HG03565 (cell line): ENCODE measurements around the gene ZNF804B.

Experiments used
- ATAC-seq: cut with Tn5 transposase; IDR thresholded peaks from one replicate; pipeline ENCODE4 v1.9.1; 2021; ENCODE audit warnings: mild to moderate bottlenecking, moderate library complexity; ENCODE audit not compliant: unreplicated experiment

The ZNF804B gene

DNA sequence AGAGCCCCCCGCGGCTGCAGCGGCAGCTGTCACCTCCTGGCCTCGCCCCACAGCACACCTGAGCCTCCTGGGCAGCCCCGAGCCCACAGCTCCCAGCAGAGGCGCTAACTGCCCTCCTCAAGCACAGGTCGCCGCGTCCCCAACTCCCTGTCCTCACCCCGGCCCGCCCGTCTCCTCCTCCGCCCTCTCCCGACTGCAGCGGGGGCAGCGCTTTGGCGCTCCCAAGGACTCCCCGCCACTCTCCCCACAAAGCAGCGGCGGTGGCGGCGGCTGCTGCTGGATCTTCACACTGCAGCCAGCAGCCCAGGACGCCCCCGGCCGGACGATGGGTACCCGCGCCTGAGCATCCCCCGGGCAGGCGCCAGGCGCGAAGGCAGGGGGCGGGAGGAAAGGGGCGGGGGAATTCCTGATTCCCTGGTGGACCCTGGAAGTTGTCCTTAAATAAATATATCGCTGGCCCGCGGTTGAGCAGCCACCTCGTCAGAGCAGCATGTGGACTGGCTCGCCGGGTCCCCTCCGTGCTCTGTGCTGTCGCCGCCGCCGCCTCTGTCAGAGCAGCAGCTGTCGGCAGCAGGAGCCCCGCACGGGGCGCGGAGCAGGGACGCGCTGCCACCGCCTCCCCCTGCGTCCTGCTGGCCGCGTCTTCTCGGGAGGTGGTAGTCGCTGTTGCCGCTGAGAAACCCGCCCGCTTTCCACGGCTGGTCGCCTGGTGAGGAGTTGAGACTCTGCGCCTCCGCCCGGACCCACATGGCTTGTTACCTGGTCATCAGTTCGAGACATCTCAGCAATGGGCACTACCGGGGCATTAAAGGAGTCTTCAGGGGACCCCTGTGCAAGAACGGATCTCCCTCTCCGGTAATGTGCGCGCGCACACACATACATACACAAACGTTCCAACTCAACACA is at the start of gene ZNF804B:
Gene ZNF804B (plus strand): TSS at position 471 of the 906 bp plus-strand sequence. CDS start 277 bp downstream, at position 748.
- ATAC-seq = no peak

DNA sequence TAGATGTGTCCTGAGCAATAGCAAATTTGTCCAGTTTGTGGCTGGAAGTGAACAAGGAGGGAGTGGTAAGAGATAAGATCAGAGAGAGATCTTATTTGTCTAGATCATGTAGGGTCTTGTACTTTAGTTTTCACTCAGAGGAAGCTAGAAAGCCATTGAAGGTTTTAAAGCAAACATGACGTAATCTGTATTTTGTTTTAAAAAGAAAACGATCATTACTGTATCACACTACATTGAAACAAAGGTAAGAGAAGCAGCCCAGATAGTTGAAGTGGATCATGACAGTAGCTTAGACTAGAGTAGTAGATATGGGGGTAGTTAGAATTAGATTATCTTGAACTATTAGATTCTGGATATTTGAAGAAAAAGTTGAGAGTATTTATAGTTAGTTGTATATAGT is 23.6 kb upstream of the ZNF804B start:
- no peak for ATAC-seq

DNA sequence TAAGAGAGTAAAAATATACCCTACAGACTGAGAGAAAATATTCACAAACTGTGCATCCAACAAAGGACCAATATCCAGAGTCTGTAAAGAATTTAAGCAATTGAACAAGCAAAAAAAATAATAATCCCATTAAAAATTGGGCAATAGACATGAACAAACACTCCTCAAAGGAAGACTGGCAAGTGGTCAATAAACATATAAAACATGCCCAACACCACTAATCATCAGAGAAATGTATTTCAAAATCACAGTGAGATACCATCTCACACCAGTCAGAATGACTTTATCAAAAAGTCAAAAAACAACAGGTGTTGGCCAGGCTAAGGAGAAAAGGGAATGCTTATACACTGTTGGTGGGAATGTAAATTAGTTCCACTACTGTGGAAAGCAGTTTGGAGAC is 21.9 kb upstream of the ZNF804B start:
- ATAC-seq = no peak

DNA sequence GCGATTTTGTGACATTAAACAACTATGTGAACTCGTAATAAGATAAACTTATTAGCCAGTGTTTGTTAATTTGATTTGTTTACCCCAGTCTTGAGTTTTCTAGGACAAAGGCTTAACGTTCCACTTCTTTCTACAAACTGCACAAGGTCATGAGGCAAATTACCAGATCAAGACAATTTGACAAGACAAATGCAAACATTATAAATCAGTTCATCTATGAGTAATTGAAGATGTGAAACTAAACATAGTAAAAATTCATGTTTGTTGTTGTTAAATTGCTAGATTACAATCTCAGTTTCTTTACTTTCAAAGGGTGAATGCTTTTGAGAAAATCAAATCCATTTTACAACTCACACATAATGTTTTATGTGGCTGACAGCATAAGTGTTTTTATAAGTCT is 13.4 kb upstream of the ZNF804B start:
- no peak for ATAC-seq

DNA sequence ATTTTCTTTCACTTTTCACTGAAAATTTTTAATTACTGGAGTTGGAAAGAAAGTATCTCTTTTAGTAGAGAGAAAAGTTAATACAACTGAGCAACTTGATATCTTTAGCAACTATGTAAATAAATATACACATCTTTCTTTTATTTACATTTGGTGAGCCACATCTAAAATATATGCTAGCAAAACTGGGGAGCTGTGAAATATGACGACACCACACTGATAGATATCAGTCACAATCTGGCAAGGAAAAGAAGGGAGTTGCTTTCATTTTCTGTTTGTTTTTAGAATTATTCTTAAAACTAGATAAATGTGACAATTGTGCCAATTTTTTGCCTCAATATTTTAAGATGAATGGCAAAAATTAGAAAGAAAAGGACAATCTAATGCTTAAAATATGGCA is 2.7 kb upstream of the ZNF804B start:
- ATAC-seq = no peak

DNA sequence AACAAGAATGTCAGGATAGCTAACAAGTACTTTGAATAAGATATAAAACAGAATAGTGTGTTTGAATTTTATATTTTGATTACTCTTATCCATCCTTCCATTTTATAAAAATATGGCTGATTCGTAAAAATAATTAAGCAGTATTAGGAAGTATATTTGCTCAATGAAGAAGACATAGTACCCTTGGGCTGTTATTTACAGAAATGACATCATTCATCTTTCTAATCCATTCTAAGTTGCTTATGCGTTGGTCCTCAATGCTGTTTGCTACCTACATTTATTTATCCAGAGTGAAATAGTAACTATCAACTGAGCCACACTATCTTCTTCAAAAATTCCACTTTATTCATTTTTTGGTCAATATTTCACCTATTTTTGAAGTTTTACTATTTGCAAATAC is 2.1 kb upstream of the ZNF804B start:
- no peak for ATAC-seq

DNA sequence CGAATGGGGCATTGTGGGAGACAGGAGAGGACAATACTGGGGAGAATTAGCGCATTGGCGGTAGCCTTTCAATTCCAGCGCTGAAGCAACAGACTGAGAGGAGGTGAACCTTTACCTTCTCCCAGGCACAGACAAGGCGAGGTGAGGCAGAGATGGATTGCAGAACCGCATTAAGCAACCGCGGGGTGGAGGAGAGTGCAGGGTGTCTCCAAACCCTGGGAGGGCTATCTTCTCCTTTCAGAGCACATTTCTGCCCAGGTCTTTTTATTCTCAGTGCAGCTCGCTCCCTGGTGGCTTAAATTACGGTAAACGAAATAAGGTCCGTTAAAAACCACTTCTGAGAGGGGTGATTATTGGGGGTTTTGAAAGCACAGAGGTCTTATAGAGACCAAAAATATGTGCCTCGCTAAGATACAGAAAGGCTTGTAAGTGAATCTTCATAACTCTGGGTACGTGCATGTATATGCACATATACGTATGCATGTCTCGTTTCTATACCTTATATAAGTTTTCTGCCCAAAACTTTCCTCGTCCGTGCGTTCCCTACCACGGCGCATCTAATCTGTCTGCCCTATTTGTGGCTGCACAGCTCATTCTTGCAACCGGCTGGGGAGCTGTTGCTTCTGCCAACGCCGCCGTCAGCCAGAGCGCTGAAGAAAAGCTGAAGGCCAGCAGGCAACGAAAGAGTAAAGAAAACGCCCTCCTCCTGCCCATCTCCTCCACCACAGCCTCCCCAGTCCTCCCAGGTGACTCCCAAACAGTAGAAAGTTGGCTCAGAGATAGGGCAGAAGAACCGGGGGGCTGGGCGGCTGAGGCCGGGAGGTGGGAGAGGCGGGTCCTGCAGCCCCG is 895 bp upstream of the ZNF804B start:
- no peak for ATAC-seq

DNA sequence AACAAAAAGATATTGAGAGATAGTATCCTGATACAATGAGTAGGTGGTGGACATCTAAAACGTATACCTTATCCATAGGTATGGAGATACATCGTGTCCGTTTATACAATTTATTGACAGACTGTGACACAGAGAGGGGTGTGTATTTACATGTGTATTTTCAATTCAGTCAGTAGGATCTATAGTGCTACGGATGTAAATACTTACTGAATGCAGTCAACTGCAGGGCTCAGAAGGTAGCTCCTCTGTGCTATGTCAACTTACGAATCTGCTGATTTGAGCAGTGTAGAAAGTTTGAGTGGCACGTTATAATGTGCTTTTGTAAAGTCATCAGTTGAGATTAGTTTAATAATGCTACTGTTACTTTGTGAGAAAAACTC is 626 bp downstream of the ZNF804B start:
- no peak for ATAC-seq

DNA sequence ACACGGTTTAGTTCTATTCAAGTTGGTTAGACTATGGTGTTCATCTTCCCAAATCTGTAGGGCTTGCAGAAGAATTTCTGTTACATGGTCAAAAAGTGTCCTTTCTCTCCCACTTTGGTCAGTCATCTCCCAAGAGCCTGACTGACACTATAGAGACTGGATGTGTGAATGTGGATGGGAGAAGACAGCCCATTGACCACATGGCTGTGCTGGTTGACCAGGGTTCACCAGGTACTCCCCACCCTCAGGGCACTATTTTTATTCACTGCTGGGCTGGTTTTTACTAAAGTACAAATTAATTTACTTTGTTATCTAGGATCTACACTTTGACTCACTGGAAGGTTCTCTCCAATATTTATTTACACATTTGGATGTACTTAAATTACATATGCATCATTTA is 2.3 kb downstream of the ZNF804B start:
- no peak for ATAC-seq

DNA sequence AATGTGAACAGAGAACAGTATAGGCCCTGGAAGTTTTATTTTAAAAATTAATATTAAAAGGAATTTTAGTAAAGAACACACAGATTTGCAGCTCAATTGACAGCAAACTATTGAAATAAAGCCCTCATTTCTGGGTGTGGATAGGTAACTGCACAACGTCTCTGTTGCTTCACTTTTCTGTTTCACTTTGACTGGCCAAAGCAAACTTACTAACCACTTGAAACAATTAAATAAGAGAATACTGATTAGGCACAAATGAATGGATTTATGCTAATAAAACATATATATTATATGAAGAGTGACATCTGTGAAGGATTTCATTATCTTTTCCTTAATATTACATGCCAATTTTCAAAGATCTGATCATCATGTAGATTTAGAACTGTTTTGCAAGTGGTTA is 11.9 kb downstream of the ZNF804B start:
- ATAC-seq = peak; percentile 72

DNA sequence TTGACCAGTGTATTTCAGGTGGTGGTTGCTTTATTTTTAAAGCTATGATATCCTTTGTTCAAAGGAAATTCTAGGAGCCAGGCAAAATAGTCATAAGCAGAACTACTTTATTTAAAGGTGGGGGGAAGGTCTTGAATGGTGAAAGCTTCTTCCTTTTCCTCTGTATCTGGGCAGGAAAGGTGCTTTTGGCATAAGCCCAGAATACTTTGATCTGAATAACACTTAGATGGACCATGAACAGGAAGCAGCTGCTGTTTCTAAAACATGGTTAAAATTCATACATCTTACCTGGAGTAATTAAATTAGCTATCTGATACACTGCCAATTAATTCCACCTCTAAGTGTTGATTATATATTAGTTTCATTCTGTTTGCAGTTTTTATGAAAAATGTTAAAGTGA is 13.3 kb downstream of the ZNF804B start:
- ATAC-seq = no peak

DNA sequence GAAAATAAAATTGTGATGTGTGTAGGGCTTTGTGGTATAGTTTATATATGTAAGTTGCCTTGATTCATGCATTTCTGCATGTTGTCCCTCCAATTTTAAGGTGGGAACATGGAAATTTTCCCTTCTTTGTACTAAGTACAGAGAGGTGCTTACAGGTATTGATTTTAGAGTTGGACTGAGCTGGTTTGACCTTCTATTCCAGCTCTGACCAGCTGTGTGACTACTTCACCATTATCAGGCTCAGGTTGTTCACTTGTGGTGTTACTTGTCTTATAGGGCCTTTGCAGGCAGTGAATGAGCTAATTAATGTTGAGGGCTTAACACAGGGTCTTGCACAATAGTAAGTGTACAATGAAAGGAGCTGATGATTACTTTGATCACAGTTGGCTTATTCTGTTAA is 16.3 kb downstream of the ZNF804B start:
- no peak for ATAC-seq

DNA sequence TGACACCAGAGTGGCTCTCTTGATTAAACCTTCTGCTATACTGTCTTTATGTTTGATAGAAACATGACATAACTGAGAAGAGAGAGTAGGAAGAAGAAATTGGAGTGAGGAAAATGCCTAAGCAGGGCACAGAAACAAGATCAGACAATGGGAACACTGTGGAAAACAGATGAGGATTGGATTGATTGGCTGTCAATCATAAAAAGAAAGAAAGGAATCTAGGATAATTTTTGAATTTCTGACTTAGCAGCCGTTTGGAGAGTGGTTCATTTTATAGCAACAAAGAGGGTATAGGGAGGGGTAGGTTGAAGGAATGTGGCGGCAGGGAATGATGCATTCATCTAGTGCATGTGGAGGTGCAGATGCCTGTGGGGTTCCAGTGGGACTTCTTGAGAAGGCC is 28.3 kb downstream of the ZNF804B start:
- no peak for ATAC-seq

DNA sequence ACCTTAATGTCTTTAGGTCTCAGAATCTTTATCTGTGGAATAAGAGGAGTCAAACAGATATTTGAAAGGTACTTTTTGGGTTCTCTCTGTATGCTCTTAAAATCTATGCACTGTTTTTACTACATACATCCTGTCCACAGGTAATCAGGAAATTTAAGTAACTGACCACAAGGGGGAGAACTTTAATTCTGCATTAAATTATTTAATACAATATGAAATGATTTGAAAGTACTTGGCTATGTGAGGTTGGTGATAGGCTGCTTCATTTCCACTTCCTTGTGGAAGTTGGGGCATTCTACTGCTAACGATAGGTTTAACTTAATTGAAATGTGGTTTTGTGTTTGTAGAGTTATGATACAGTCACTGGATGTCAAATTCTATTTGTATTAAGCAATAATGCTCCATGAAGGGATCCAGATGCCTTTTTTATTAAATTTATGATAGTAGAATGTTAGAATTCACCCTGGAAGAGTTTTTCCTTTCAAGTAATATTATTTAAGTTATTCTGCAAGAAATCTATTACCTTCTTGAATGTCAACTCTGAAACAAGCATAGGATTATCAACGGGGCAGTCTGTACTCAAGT is 30.1 kb downstream of the ZNF804B start:
- peak; percentile 37 for ATAC-seq

DNA sequence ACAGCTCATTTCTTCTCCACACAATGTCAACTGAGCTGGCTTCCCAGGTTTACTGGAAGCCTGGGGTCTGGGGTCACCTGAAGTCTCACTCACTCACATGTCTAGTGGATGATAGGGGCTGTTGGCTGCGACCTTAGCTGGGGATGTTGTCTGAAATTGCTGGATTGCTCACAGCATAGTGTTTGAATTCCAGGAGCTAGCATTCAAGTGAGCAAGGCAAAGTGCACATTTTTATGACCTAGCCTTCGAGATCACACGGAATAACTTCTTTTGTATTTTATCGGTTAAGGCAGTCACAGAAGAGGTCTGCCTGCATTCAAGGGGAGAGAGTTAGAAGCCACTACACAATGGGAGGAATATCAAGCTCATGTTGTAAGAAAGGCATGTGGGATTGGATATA is 32.4 kb downstream of the ZNF804B start:
- ATAC-seq = no peak

DNA sequence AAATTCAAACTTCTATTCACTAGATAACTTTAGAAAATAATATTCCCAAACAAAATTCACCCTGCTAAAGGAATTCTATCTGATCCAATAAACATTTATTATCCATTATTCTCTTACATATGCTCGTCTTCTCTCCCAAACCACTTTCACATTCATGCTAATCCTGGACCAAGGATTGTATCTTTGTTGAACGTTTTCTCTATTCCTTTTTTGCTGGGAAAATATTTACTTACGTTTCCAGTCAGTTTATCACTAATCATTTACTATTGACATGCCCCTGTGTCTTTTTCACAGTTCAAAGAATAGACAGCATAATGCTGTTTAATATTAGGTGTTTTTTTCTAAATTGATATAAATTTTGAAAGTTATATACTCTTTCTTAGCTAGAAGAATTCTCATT is 32.9 kb downstream of the ZNF804B start:
- no peak for ATAC-seq

DNA sequence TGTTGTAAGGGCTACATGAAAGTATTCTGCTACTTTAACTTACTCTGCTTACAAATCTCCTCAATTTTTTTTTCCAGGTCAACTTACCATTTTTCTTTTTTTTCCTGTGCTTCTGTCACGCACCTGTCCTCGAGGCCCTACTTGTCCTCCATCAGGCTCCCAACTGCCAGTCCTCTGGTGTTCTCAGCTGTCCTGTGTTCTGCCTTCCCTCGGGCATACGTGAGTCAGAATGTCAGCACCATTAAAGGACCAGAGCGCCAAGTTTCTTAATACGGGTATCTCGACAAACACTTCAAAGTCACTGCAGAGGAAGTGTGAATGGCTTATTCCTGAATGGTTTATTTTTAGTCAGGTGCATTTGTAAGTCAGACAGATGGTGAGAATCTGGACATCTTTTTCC is 36.1 kb downstream of the ZNF804B start, which contains the start of gene TEX47:
Gene TEX47 (minus strand): TSS at position 185 of the 400 bp plus-strand sequence. CDS start 795 bp downstream, outside the sequence.
- no peak for ATAC-seq

DNA sequence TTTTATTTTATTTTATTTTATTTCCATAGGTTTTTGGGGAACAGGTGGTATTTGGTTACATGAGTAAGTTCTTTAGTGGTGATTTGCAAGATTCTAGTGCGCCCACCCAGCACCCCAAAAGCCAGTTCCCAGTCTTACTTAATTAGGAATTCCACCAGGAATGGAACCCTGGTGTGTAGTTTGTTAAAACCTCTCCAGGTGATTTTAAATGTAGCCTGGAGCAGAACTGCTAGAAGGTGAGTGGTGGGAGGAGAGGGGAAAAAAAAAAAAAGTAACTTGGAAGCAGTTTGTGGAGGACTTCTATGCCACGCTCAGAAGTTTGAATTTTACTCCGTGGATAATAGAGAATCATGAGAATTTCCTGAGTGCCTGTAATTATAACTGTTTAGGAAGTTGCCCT is 41.5 kb downstream of the ZNF804B start:
- no peak for ATAC-seq

DNA sequence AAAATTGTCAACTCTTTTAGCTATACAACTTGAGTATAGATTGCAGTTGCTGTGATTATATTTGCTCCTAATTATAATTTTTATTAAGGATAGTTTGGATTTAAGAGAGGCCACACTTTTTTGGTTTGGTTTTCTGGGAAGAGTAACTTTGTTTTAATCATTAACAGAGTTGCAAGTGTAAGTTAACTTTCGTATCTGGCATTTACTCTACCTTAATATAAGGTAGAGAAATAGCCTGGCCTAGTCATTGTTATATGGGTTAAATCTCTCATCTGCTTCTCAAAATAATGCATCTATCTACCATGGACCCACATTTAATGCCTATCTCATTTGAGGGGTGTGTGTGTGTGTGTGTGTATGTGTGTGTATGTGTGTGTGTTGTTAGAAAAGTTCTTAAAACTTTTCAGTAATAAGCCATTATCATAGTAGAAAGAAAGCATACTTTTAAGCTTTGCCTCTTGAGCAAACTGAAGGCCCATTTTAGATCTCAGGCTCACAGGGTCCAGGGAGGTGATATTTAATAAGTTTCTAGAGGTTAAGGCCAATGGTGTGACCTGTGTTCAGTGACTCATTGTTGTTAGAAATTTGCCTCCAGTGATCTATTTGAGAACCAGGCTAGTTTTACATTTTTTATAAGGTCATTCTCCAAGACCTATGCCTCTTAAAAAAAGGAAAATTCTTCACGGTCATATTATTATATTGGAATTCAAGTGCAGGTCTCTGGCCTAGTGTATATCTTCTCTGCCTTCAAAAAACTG is 47.0 kb downstream of the ZNF804B start:
- no peak for ATAC-seq

DNA sequence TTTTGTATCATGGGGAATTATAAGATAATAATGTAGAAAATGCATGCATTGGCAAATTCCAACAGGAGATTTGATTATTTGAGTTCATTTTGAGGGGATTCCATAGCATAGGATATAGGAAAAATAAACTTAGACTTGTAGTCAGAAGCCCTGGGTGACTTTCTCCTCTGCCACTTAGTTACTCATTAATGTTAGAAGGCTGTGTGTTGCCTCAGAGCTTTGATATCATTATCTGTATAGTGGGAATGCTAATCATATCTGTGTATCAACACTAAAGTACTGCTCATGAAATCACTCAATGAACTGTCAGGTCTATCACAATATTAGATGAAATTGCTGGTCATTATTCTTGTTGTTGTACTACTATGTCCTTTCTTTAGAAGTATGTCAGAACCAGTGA is 59.1 kb downstream of the ZNF804B start:
- ATAC-seq = no peak

DNA sequence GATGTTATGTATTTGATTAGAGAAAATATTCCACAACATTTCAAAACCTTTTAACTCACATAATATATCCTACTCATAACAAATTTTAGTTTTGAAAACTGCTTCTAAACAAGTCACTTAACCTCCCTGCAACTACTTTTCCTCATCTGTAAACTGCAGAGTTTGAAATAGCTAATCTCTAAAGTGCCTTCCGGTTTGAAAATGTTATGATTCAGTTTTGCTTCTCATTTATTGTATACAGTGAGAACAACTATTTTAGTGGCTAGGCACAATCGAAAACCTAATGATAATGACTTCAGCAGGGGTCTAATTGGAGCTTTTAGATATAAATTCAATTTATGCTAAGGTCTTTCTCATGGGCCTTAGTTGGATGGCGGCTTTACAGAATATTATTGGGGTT is 66.7 kb downstream of the ZNF804B start:
- peak; percentile 53 for ATAC-seq
